ENCODE data around the gene IWS1. TPM values are rescaled to one million over a fixed set of nuclear protein-coding genes. Genes with fewer than 3 reads are reported as not detected.
A peak's percentile ranks its signal among the peaks of the same experiment; 100 is the strongest.

The IWS1 gene
- 28.3 and 36.6 TPM in 2 replicates for total RNA-seq

DNA sequence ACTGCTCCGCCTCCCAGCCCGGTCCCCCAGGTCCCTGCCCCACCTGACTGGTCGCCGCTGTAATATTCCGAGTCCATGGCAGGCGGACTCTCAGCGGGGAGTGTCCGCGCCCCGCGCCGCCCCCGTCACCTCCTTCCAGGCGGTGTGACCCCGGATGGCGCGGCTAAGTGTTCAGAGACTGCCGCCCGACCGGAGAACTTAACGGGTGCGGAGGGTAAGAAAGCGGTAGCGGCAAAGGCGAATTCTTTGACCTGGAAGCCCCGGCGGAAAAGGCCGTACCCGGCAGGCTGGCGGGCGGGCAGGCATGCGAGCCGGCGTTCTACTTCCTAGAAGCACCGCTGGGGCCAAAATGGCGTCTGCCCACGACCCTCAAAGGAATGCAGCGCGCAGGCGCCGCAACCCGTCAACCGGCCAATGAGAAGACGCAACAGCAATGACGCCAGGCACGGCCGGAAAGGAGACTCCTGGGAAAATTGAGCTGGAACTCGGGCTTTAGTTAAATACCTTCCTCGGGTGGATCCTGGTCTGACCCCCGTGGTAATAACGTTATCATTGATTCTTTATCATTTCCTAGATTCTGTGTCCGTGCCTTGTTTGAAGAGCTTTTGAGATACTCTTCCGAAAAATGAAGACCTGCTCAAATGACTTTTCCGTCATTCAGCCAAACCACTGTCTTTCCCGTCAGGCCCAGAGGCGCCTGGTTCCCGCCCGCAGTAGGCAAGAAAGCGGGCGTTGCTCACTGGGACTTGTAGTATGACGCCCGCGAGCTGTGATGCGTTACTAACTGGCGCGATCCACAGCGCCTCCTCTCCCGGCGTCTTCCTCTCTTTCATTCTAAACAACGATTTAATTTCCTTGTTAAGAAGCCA is at the start of gene IWS1:
IWS1 (minus strand) TSS at position 358 of the 869 bp plus-strand sequence; CDS start at position 77, 281 bp downstream.
- Histone ChIP-seq H3K4me2 (ENCODE audit: insufficient read depth, low read length) (peak within 1 kb of the TSS; percentile 85), H3K4me3 (ENCODE audit: insufficient read depth, low read length) (peak within 1 kb of the TSS; percentile 92), H3K9me3 (ENCODE audit: low read depth, low read length) (no peaks in the 10 kb centered on the region), H3K4me1 (ENCODE audit: insufficient read depth, low read length) (peaks cover 9% of the 10 kb centered on the region), H3K27me3 (ENCODE audit: insufficient read depth, low read length) (no peaks in the 10 kb centered on the region), H2AFZ (ENCODE audit: low read length) (peak within 1 kb of the TSS; percentile 79), H3K36me3 (ENCODE audit: insufficient read depth, low read length) (peaks cover 20% of the 10 kb centered on the region), H3K79me2 (ENCODE audit: insufficient read depth, low read length) (peaks cover 48% of the 10 kb centered on the region), H4K20me1 (ENCODE audit: insufficient read depth, low read length) (peaks cover 5% of the 10 kb centered on the region), H3K27ac (ENCODE audit: low read depth, low read length) (peak within 1 kb of the TSS; percentile 99)
- TF ChIP-seq, protein P1, sequence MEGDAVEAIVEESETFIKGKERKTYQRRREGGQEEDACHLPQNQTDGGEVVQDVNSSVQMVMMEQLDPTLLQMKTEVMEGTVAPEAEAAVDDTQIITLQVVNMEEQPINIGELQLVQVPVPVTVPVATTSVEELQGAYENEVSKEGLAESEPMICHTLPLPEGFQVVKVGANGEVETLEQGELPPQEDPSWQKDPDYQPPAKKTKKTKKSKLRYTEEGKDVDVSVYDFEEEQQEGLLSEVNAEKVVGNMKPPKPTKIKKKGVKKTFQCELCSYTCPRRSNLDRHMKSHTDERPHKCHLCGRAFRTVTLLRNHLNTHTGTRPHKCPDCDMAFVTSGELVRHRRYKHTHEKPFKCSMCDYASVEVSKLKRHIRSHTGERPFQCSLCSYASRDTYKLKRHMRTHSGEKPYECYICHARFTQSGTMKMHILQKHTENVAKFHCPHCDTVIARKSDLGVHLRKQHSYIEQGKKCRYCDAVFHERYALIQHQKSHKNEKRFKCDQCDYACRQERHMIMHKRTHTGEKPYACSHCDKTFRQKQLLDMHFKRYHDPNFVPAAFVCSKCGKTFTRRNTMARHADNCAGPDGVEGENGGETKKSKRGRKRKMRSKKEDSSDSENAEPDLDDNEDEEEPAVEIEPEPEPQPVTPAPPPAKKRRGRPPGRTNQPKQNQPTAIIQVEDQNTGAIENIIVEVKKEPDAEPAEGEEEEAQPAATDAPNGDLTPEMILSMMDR (IDR thresholded peaks at IDR 0.05; ENCODE audit: extremely low read depth, low read depth, low read length) = peak; percentile 16
- peak; percentile 97 for DNase-seq (ENCODE audit: insufficient read length, low spot score, missing footprints)

DNA sequence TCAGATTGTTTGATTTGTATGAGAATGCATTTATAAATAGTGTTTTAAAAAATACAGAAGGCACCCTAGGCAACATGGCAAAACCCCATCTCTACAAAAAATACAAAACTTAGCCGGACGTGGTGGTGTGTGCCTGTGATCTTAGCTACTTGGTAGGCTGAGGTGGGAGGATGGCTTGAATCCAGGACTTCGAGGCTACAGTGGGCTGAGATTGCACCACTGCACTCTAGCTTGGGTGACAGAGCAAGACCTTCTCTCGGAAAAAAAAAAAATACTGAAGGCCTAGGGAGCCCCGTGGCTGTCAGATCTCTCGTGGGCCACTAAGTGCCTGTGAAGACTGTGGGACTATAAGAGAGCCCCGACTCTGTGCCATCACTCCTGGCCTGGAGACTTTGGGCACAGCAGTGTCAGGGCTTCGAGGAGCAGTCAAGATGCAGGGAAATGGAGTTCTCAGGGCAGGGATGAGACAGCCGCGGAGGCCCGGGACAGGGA is 49.7 kb upstream of the IWS1 start:
- H3K27me3 ChIP-seq (ENCODE audit: insufficient read depth, low read length) = no peaks in the 10 kb centered on the region
- H3K36me3 ChIP-seq (ENCODE audit: insufficient read depth, low read length) = no peaks in the 10 kb centered on the region
- H3K4me3 ChIP-seq (ENCODE audit: insufficient read depth, low read length) = peak overlapping the region; percentile 20
- H4K20me1 ChIP-seq (ENCODE audit: insufficient read depth, low read length) = no peaks in the 10 kb centered on the region
- DNase-seq (ENCODE audit: insufficient read length, low spot score, missing footprints) = no peak
- peak overlapping the region; percentile 83 for H2AFZ ChIP-seq (ENCODE audit: low read length)
- no peaks in the 10 kb centered on the region for H3K79me2 ChIP-seq (ENCODE audit: insufficient read depth, low read length)
- TF ChIP-seq, protein P1 (IDR thresholded peaks at IDR 0.05; ENCODE audit: extremely low read depth, low read depth, low read length) = no peak
- H3K4me1 ChIP-seq (ENCODE audit: insufficient read depth, low read length) = peaks cover 17% of the 10 kb centered on the region
- H3K4me2 ChIP-seq (ENCODE audit: insufficient read depth, low read length) = peak overlapping the region; percentile 75
- no peaks in the 10 kb centered on the region for H3K9me3 ChIP-seq (ENCODE audit: low read depth, low read length)
- H3K27ac ChIP-seq (ENCODE audit: low read depth, low read length) = peak overlapping the region; percentile 85

DNA sequence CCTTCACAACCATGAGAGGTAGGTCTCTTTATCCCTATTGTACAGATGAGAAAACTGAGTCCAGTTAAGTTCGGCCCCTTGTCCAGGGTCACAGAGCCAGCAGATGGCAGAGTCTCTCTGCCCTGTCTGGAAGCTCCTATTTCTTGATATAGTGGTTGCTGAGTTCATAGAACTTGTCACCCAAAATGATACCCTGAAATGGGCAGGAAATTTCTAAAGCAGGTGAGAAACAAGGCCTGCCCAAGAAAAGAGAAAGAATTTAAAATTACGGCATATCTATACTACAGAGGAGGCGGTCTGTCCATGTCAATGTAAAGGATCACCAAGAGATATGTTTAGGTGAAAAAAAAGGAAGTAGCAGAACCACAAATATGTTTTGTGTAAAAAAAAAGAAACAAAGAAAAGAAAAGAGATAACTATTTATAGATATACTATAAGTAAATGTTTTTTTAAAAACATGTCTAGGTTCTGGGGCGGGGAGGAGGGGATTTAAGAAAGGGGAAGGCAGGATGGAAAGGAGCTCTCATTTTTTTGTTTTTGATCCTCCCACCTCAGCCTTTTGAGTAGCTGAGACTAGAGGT is 49.0 kb upstream of the IWS1 start:
- H3K27ac ChIP-seq (ENCODE audit: low read depth, low read length) = peak overlapping the region; percentile 85
- no peak overlapping the region for H2AFZ ChIP-seq (ENCODE audit: low read length)
- H3K4me3 ChIP-seq (ENCODE audit: insufficient read depth, low read length) = no peak overlapping the region
- peaks cover 21% of the 10 kb centered on the region for H3K4me1 ChIP-seq (ENCODE audit: insufficient read depth, low read length)
- H3K79me2 ChIP-seq (ENCODE audit: insufficient read depth, low read length) = no peaks in the 10 kb centered on the region
- H3K4me2 ChIP-seq (ENCODE audit: insufficient read depth, low read length) = no peak overlapping the region
- no peaks in the 10 kb centered on the region for H3K36me3 ChIP-seq (ENCODE audit: insufficient read depth, low read length)
- no peaks in the 10 kb centered on the region for H3K9me3 ChIP-seq (ENCODE audit: low read depth, low read length)
- DNase-seq (ENCODE audit: insufficient read length, low spot score, missing footprints) = no peak
- H4K20me1 ChIP-seq (ENCODE audit: insufficient read depth, low read length) = no peaks in the 10 kb centered on the region
- no peaks in the 10 kb centered on the region for H3K27me3 ChIP-seq (ENCODE audit: insufficient read depth, low read length)
- TF ChIP-seq, protein P1 (IDR thresholded peaks at IDR 0.05; ENCODE audit: extremely low read depth, low read depth, low read length) = no peak

DNA sequence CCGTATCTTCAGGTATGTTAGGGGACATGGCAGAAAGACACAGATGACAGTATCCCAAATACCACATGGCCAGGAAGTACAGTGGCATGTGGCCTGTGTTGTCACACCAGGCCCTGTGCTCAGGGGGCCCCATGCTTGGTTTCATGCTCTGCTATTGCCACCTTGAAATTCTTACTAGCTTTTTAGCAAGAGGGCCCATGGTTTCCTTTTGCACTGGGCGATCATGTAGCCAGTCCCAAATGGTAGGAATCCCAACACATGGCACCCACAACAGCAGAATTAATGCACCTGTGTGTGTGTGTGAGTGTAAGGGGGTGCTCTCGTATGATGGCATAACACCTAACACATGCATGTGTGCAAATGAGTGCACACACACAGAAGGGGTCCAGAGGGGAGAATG is 48.4 kb upstream of the IWS1 start:
- H3K27ac ChIP-seq (ENCODE audit: low read depth, low read length) = no peak overlapping the region
- no peak overlapping the region for H3K4me3 ChIP-seq (ENCODE audit: insufficient read depth, low read length)
- H2AFZ ChIP-seq (ENCODE audit: low read length) = no peak overlapping the region
- no peaks in the 10 kb centered on the region for H3K36me3 ChIP-seq (ENCODE audit: insufficient read depth, low read length)
- no peaks in the 10 kb centered on the region for H4K20me1 ChIP-seq (ENCODE audit: insufficient read depth, low read length)
- no peaks in the 10 kb centered on the region for H3K79me2 ChIP-seq (ENCODE audit: insufficient read depth, low read length)
- H3K4me1 ChIP-seq (ENCODE audit: insufficient read depth, low read length) = peaks cover 27% of the 10 kb centered on the region
- no peak for DNase-seq (ENCODE audit: insufficient read length, low spot score, missing footprints)
- no peak overlapping the region for H3K4me2 ChIP-seq (ENCODE audit: insufficient read depth, low read length)
- TF ChIP-seq, protein P1 (IDR thresholded peaks at IDR 0.05; ENCODE audit: extremely low read depth, low read depth, low read length) = no peak
- no peaks in the 10 kb centered on the region for H3K9me3 ChIP-seq (ENCODE audit: low read depth, low read length)
- no peaks in the 10 kb centered on the region for H3K27me3 ChIP-seq (ENCODE audit: insufficient read depth, low read length)
